NCI-H1092 treated with DMSO at 0.1 percent for 48 hours (cell line): Measurements from ENCODE around the gene RARG.
"Not testable (repeated sequence)": the region's sequence is repeated elsewhere in the genome, so short reads cannot be mapped to it uniquely, and the experiment has no call there.

Source experiments
- DNase-seq: peaks from one replicate; lab custom pipeline; 2025; lab: John Stamatoyannopoulos, UW

RARG gene

GRCh38 chr12:53208435-53208834, 23.6 kb downstream of the RARG start:
- no peak for DNase-seq

- no peak for DNase-seq
These were observed 25.0 kb downstream of the RARG start, which contains the start of gene ITGB7 for GRCh38 chr12:53207042-53207441. ITGB7 (minus strand) TSS chr12:53207251; CDS start chr12:53200443, 6,808 bp downstream.

- no peak for DNase-seq
These were observed 26.1 kb downstream of the RARG start for GRCh38 chr12:53205747-53206419.

- no peak for DNase-seq
These were observed 27.7 kb downstream of the RARG start for GRCh38 chr12:53204351-53204750.

- not testable (repeated sequence) for DNase-seq
These were observed 29.7 kb downstream of the RARG start for GRCh38 chr12:53202316-53202715.

GRCh38 chr12:53201639-53202038, 30.4 kb downstream of the RARG start:
- DNase-seq: no peak

- DNase-seq: no peak
These were observed 30.9 kb downstream of the RARG start for GRCh38 chr12:53201177-53201541.

- DNase-seq: no peak
These were observed 31.4 kb downstream of the RARG start for GRCh38 chr12:53200458-53201176.

GRCh38 chr12:53200107-53200457, 31.9 kb downstream of the RARG start:
- no peak for DNase-seq

GRCh38 chr12:53199700-53200099, 32.3 kb downstream of the RARG start:
- DNase-seq: no peak

- no peak for DNase-seq
These were observed 33.4 kb downstream of the RARG start for GRCh38 chr12:53198486-53199110.

GRCh38 chr12:53197011-53197640, 34.9 kb downstream of the RARG start:
- DNase-seq: no peak

- DNase-seq: no peak
These were observed 35.5 kb downstream of the RARG start for GRCh38 chr12:53196486-53196885.

- no peak for DNase-seq
These were observed 36.2 kb downstream of the RARG start for GRCh38 chr12:53195516-53196420.

GRCh38 chr12:53194973-53195372, 37.0 kb downstream of the RARG start:
- no peak for DNase-seq

GRCh38 chr12:53193985-53194716, 37.9 kb downstream of the RARG start:
- no peak for DNase-seq

GRCh38 chr12:53193040-53193439, 39.0 kb downstream of the RARG start:
- DNase-seq: no peak

- no peak for DNase-seq
These were observed 39.4 kb downstream of the RARG start for GRCh38 chr12:53192531-53193021.

GRCh38 chr12:53191885-53192530, 40.0 kb downstream of the RARG start:
- no peak for DNase-seq
